NCI-H748 treated with DMSO at 0.1 percent for 48 hours (cell line): Measurements from ENCODE around the gene SZRD1.
"Not testable (repeated sequence)": the region's sequence is repeated elsewhere in the genome, so short reads cannot be mapped to it uniquely, and the experiment has no call there.

Experiments
- DNase-seq: peaks from one replicate; lab custom pipeline; 2025; lab: John Stamatoyannopoulos, UW

Gene SZRD1, protein sequence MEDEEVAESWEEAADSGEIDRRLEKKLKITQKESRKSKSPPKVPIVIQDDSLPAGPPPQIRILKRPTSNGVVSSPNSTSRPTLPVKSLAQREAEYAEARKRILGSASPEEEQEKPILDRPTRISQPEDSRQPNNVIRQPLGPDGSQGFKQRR

DNA sequence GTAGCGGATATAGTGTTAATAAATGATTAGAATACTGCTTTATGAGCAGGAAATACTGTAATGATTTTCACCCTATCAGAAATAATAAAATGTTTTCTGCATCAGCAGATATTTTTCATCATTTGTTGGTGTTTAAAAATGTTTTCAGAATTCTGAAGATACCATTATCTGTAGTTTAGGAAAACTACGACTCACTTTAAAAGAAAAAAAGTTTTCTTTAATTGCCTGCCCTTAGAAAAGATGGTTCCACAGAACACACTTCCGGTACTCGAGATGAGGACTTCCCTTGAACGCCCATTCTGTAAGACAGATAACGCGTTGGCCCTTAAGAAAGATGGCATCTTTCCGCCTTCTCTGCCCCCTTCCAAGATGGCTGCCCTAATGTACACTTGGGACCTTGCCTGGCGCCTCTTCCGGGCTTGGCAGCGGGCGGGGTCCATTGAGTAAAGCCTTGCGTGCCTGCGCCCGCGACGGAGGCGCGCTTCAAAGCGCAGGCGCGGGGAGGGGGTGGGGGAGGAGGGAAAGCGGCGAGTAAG lies at the start of gene SZRD1:
Gene SZRD1, plus strand, starts transcription at position 521 of the 536 bp plus-strand sequence. CDS start 16 bp downstream, outside the sequence.
- peak; percentile 92 for DNase-seq

DNA sequence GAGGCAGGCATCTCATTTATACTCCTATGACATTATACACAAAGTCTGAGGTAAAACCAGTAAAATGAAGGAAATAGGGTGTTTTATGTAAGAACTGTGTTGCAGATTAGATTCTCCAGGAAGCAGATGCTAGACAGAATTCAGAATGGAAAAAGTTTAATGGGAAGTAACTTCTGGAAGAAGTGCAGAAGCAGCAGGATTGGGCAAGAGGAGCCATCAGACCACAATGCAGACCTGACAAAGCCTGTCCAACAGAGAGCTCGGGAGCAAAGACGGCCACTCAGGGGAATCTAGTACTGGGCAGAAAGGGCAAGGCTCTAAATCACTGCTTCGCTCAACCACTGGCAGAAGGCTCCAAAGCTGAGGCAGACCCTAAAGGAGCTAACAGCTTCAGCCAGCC lies 48.5 kb upstream of the SZRD1 start:
- no peak for DNase-seq

DNA sequence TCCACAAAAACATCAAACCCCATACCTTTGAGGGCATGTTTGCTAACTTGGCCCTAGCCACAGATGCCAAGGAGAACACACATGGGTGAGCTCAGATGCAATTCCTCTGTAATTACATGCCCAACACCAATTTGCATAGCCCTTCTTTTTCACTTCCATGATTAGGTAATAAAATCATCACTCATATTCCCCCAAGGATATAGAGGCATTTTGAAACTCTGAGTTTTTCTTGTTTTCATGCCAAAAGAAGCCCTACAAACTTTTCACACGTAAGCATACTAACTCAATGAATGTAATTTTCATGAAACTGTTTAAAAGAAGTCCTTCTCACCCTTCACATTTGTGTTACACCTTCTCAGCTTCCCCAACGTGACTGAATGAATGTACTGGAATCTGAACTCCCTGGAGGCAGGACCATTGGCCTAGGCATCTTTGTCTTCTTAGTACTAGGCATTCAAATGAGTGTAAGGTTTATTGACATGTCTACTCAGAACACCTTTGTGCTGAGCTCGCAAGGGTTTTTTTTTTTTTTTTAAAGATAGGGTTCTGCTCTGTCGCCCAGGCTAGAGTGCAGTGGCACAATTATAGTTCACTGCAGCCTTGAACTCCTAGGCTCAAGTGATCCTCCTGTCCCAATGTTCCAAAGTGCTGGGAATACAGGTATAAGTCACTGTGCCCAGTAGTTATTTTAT lies 45.7 kb upstream of the SZRD1 start:
- DNase-seq, result no peak

DNA sequence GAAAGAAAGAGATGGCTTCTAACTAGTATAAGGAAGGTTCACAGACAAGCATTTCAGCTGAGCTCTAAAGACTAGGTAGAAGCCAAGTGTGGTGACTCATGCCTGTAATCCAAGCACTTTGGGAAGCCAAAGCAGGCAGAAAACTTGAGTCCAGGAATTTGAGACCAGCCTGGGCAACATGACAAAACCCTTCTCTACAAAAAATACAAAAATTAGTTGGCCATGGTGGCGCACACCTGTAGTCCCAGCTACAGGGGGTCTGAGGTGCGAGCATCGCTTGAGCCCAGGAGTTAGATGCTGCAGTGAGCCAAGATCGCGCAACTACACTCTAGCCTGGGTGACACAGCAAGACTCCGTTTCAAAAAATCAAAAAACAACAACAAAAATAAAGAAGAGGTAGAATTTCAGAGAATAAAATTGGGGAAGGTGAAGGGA lies 42.6 kb upstream of the SZRD1 start:
- no peak for DNase-seq

DNA sequence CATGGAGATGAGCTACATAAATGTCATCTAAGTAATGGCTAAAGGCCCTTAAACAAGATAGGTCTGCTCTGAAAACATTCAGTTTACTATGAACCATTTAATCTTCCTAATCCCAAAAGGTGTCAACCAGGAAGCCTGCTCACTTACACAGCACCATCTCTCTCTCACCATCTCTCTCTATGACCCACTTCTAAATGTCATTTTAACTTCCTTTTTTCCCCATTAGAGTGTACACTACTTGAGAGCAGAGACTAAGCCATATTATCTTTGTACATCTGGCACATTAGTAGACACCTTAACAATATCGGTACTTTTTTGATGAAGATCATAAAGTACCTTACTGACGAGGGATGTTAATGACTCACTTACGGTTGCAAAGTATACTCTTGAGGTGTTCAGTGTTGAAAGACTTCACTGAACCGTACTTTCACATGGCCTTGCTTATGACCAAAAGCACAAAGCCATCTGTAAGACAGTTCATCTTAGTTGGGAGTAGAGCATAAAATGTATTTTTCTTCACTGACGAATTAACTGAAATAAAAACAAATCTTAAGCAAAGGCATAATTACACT lies 40.1 kb upstream of the SZRD1 start:
- DNase-seq, result no peak

DNA sequence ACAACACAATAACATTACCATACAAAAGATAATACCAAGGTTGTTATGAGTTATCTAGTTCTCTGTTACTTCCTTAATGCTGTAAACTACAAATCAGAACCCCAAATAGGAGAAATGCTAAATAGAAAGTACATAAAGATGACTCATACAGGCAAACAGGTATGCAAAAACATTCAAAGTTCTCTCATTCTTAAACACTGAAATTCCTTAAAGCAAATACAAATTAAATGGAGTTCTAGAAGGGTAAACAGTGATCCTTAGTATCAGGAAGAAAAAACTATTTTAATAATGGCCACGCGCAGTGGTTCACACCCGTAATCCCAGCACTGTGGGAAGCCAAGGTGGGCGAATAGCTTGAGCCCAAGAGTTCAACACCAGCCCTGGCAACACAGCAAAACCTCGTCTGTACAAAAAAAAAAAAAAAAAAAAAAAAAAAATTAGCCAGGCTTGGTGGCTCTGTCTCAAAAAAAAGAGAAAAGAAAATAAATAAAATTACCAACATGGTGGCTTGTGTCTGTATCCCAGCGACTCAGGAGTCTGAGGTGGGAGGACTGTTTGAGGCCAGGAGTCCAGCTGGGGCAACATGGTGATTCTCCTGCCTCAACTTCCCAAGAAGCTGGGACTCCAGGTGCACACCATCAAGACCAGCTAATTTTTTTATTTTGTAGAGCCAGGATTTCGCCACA lies 32.2 kb upstream of the SZRD1 start:
- no peak for DNase-seq

DNA sequence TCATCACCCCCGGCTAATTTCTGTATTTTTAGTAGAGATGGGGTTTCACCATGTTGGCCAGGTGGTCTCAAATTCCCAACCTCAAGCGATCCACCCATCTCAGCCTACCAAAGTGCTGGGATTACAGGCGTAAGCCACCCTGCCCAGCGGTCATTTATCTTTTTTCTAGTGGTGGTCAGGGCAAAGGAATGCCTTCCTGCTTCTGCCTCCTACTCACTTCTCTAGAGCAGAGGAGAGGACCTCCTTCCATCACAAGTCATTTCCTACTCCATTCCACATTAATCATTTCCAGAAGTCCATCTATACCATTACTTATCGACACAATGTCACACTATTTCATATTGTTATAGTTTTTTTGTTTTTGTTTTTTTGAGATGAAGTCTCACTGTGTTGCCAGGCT lies 28.1 kb upstream of the SZRD1 start:
- no peak for DNase-seq

DNA sequence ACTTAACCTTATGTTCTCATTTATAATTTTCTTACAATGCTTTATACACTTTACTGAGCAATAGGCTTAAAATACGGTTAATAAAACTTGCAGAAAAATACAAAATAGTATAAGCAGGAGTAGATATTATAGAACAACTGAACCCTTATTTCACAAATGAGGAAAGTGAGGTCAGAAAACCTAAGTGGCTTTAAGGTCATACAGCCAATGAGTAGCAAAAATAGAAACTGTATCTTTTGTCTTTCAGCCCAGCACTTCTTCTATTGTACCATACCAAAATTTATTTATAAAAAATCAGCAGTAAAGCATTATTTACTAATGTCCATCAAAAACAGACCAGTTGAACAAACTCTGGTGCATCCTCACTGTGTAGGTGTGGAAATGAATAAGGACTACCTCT lies 26.4 kb upstream of the SZRD1 start:
- no peak for DNase-seq

DNA sequence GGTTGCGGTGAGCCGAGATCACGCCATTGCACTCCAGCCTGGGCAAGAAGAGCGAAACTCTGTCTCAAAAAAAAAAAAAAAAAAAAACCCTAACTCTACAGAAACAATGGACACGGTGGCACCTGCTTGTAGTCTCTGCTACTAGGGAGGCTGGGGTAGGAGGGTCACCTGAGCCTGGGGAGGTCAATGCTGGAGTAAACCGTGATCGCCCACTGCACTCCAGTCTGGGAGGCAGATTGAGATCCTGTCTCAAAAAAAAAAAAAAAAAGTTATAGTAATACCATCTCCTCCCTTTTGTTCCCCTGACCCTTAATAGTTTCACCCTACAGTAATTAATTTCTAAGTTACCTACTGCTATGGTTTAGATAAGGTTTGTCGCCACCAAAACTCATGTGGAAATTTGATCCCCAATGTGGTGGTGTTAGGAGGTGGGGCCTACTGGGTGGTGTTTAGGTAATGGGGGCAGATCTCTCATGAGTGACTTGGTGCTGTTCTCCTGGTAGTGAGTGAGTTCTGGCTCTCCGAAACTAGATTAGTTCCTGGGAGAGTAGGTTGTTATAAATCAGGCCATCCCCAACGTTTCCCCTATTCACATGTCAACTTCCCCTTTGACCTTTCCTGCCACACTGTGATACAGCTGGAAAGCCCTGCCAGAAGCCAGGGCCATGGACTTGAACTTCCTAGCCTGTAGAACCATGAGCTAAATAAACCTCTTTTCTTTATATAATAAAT lies 24.5 kb upstream of the SZRD1 start:
- no peak for DNase-seq

DNA sequence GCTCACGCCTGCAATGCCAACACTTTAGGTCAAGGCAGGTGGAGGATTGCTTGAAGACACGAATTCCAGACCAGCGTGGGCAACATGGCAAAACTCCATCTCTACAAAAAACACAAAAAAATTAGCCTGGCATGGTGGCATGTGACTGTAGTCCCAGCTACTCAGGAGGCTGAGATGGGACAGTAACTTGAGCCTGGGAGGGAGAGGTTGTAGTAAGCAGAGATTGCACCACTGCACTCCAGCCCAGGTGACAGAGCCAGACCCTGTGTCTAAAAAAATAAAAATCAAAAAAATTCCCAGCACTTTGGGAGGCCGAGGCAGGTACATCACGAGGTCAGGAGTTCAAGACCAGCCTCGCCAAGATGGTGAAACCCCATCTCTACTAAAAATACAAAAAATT lies 23.8 kb upstream of the SZRD1 start:
- DNase-seq, result not testable (repeated sequence)

DNA sequence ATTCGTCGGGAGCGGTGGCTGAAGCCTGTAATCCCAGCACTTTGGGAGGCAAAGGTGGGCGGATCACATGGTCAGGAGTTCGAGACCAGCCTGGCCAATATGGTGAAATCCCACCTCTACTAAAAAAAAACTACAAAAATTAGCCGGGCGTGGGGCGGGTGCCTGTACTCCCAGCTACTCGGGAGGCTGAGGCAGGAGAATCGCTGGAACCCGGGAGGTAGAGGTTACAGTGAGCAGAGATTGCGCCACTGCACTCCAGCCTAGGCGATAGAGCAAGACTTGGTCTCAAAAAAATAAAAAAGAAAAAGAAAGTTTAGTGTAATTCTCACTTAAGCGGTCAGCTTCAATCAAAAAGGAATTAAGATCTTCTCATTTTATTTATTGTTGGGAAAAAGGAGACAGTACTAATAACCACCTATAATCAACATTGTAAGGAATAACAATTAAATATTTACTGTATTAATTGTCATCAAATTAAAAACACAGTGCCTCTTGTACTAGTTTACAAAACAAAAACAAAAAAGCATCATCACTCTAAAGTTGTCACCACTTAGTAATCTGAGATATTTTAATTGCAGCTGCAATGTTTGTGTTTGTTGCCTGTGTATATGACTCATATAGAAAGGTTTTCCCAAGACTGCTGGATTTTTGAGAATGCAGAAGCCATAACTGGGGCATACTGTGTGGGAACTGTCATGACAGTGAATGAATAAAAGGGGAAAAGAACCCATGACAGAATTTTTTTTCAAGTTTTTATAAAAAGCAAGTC lies 18.4 kb upstream of the SZRD1 start:
- DNase-seq, result no peak

DNA sequence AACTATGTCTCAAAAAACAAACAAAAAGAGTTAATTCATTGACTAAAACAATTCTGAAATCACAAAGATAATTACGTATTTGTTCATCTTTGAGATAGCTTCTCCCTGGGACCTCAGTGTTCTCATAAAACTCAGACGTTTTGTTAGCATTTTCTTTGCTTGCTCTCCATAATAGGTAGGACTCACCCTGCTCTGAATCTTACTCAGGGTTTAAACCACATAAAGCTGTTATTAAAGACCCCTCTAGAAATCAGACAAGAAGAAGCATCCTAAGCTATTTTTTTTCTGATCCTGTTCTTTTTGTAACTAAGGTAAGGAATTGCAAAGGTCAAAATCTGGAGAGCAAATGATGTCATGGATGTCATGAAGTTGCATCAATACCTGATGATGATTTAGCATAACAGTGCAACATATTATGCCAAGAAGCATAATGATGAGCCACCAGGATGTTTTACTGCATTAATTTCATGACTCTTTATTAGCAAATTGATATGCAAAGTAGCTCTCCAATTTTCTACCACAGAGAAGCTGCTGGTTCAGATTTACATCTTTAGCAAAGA lies 17.1 kb upstream of the SZRD1 start:
- no peak for DNase-seq

DNA sequence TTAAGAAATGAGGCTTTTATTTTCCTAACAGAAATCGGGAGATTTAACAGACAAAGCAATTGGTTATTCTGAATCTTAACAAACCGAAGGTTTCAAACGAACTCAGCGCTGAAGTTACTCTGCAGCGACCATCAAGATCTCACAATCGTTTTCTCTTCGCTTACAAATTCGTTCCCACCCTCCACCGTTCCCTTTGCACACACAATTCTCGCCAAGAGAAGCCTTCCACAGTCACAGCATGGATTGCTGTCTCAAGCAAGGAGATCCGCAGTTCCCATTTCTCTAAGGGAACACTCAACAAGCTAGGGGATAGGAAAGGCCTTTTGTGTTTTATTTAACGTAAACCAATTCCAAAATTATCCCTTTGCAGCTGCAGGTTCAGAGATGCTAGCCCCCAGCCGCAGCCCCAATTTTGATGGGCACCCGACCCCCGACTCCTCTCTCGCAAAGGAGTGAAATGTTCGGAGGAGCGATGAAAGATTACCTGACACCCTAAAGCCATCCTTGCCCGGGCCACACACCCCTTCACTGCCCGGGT lies 15.5 kb upstream of the SZRD1 start:
- no peak for DNase-seq

DNA sequence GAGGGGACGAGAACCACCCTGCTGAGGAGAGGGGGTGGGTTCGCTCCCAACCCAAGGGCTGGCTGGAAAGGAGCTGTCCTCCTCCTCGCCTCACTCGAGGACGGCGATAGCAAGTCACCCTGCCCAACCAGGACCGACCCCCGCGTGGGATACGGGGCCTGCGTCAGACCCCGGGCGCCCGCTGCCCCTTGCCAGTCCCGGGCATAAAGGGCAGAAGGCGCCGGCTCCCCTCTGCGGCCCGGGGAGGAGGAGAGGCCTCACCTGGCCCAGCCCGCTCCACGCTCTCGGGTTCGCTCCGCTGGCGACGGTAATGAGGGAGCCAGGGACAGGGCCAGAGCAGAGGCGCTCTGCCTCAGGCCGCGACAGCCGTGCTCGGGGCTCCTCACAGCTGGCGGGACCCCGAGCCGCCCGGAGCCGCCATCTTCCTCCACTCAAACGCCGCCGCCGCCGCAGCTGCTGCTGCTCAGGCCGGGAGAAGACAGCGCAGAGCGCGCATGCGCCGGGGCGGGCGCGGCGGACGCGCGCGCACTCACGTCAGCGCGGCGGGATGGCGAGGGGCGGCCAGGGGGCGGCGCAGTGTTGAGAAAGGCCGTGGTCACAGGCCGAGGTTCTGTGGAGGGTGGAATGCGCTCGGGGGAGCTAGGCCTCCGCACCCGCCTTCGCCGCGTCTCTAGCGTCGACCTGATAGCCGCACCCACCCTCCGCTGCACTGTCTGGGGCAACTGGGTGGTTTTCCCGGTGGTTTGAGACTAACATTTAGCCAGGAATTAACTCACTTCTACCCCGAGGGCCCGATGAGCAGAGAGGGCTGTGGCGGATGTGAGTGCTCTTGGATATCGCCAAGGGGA lies 14.8 kb upstream of the SZRD1 start, which contains the start of gene FBXO42:
Gene FBXO42, minus strand, starts transcription at position 487 of the 848 bp plus-strand sequence. CDS start 37,062 bp downstream, outside the sequence.
- DNase-seq, result peak; percentile 55

DNA sequence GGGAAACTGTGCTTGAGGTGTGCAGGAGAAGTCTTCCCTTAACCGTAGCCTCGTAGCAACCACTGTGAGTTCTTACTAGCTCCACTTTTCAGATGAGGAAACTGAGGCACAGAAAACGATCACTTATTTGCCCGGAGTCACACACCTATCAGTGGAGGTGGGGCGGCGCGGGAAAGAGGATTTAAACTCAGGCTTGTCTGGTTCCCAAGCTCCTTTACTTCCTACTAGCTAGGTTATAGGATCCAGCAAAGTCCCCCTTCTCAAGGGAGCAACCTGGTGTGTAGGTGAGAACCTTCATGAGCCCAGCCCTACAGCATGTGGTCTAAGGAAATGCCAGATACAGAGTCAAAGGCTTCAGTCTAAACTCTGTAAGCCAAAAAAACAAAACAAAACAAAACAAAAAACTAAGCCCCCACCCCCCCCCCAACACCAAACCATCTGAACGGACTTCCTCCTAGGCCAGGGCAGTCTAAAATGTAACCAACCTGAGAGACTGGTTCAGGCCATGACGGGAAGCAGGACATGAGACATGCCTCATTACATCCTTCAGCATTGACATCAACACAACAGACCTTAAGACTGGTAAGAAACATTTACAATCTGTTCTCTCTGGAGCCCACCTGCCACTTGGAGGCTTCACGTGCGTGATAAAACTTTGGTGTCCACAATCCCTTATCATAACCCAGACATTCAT lies 14.1 kb upstream of the SZRD1 start:
- no peak for DNase-seq

DNA sequence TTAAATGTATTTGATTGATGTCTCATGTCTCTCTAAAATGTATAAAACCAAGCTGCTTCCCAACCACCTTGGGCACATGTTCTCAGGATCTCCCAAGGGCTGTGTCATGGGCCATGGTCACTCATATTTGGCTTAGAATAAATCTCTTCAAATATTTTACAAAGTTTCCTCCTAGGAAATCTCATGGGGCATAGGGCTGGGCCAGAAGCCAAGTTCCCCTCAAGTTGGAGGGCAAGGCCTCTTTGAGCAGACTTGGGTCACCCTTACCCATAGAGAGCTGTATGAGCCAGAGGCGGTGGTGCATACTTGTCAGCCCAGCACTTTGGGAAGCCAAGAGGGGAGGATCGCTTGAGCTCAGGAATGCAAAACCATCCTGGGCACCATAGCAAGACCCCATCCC lies 12.4 kb upstream of the SZRD1 start:
- no peak for DNase-seq

DNA sequence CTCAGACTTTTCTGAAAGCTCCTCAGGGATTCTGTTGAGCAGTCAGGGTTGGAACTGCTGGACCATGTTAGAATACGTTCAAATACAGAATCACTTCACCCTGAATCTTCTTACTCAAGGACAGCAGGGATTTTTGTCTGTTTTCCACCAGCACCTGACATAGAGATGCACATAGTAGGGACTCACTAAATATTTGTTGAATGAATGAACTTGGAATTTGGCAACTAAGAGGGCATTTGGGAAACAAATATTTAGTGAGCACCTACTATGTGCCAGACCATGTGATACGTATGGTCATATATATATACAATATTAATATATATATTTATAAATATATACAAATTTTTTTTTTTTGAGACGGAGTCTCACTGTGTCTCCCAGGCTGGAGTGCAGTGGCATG lies 10.2 kb upstream of the SZRD1 start:
- DNase-seq, result no peak

DNA sequence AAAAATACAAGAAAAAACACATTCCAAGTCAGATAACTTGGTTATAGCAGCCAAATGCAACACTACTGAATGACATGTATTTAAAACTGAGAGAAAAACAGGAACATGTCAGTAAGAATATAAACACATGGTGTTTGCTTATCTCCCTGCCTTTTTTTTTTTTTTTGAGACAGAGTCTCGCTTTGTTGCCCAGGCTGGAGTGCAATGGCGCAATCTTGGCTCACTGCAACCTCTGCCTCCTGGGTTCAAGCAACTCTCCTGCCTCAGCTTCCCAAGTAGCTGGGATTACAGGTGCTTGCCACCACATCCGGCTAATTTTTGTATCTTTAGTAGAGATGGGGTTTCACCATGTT lies 1.9 kb upstream of the SZRD1 start:
- DNase-seq, result not testable (repeated sequence)
